GM19438 (cell line): ENCODE results near the gene SF3A1.

ENCODE experiments used
- ATAC-seq: cut with Tn5 transposase; IDR thresholded peaks from one replicate; pipeline ENCODE4 v1.9.1; 2021; ENCODE audit warnings: low read depth; ENCODE audit not compliant: unreplicated experiment

SF3A1 gene

DNA sequence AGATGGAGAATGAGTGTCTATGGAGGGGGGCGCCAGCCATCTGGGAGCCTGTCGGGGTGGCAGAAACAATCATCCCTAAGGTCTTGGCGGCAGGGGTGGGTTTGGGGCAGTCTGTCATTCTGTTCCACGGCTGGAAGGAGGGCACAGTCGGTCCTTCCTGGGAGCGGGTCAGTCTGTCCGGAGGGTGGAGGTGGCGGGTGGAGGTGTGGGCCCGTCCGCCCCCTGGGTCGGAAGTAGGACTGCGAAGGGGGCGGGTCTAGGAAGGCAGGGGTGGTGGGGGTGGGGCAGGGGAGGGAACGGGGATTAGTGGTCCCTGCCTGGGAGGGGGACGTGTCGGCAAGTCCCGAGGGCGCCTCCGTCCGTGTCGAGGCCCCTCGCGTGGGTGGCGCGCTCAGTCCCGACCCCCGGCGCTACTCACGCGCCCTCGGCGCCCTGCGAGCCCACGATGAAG, 30.4 kb downstream of the SF3A1 start:
- peak; percentile 31 for ATAC-seq

DNA sequence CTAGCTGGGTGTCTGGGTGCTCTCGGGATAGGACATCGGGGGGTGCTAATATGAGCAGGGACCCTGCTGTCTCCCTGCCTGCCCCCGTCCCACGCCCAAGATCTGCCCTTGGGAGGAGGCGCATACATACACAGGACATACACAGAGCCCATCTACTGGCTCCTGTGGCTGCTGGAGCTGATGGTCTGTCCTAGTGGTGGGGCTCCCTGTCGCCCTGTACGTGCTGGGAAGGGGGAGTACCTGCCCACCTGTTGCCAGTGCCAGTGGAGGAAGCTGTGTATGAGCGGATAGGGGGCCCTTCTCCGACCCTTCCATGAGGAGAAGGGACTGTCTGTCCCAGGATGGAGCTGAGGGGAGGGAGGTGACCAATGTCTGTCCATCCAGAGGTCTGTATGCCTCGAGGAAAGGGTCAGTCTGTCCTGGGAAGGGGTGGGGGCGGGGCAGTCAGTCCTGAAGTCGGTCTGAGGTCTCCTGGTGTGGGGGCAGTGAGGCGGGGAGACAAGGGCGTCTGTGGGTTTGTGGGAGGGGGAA, 30.9 kb downstream of the SF3A1 start:
- no peak for ATAC-seq

DNA sequence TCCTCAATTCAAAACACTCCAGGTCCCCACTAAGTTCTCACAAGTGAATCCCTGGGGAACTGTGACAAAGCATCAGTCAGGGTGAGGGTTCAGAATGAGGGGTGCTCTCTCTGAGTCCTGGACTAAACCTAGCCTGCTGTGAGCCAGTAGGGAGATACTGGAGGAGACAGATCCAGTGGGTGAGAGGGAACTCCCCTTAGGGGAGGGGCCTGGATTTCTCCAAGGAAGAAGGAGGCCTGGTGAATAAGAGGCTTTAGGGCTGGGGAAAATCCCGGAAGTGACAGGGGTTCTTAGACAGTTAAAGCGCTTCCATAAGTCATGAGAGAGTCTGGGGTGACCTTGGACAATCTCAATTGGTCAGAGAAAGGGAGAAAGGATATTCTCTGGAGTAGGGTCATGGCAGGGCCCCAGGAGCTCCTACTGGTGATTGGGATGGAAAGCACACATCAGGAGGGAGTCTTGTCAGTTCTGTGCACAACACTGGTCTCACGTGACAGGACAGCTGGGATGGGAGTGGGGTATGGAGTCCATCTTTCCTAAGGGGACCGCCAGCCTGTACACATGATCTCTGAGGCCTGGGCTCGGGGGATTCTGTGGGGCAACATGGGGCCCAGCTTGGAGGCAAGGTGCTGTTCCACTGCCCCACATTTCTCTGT, 31.5 kb downstream of the SF3A1 start:
- no peak for ATAC-seq

DNA sequence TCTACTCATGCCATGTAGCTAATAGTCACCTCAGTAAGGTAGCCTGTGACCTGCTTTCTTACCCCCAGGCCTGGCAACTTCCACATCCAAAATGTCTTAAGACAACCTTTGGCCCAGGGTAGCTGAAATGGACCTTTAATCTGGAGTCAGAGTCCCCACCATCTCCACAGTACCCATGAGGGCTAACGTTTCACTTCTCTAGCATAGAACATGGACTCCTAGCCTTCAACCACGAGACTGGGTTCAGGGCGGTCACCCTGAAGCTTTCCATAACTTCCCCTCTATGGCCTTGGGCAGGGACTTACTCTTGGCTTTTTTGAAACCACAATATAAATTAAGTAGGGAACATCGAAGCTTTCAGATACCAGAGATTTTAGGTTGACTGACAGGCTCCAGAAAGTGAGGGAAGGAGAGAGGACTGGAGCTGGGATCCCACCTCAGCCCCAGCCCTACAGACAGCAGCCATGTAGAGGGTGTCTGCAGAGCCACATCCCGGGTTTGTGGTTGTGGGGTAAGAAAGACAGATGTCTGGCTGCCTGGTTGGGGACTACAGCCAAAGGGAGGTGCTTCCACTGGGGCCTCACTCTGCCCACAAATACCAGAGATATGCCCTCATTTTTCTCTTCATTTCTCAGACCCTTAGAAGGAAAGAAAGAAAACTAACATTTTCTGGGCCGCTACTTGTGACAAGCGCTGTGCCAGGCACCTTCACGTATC, 32.5 kb downstream of the SF3A1 start:
- no peak for ATAC-seq

DNA sequence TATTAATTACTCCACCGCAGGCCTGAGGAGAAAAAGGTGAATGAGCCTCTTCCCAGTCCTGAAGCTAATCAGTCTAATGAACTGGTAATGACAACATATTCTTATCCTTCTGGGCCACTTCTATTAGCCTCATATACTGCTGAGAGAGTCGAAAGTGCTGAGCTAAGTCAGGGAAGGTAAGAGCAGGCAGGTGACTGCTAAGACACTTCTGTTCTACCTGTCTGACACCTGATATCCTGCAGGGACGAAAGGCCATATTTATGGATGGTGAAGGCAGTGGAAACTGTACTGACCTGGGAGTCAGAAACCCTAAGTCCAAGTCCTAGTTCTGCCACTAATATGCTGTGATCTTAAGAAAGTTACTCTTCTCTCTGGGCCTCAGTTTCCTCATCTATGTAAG, 33.4 kb downstream of the SF3A1 start:
- no peak for ATAC-seq

GRCh38 chr22:30321461-30321860, 35.2 kb downstream of the SF3A1 start:
- no peak for ATAC-seq

DNA sequence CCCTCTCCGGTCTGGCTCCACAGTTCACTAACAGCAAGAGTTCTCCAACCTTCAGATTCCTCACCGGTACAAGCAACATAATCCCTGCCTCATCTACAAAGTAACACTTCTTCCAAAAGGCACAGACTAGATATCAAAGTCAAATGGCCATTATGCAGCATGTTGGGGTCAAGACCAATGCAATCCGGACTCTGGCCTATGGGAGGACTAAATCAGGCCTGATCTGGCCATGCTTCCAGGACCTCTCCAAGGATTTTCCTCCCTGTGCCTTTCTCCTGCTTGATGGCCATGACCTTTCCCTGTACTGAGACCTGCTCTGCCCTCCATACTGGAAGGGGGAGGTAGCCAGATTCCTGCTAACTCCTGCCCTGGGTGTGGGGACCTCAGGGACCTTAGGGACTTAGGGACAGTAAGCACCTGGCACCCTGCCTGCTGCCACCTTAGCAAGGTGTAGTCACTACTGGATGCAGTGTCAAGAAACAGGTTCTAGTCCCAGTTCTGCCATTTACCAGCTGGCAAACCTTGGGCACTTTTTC, 36.6 kb downstream of the SF3A1 start:
- ATAC-seq: no peak

DNA sequence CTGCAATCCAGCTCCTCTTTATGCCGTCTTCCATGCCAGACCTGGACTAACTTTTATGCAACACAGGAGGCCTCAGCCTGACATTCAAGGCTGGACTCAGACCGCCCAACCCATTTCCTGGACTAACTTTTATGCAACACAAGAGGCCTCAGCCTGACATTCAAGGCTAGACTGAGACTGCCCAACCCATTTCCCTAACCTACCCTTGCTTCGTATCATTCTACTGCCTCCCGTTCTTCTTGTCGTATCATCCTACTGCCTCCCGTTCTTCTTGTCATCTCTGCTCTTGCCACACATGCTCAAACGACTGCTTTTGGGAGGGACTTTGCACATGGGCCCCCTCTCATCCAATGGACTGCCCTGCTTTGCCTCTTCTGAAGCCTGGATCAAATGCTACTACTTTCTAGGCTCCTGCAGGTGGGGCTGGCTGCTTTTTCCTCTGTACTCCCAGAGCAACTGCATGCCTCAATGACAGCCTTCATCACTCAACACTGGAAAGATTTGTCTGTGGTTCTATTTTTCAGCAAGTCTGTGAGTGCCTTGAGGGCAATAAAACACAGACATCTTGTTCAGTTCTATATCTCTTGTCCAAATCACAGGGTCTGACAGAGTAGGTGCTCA, 37.8 kb downstream of the SF3A1 start:
- no peak for ATAC-seq

- ATAC-seq: no peak
Observed at GRCh38 chr22:30317778-30318177, 38.9 kb downstream of the SF3A1 start.

DNA sequence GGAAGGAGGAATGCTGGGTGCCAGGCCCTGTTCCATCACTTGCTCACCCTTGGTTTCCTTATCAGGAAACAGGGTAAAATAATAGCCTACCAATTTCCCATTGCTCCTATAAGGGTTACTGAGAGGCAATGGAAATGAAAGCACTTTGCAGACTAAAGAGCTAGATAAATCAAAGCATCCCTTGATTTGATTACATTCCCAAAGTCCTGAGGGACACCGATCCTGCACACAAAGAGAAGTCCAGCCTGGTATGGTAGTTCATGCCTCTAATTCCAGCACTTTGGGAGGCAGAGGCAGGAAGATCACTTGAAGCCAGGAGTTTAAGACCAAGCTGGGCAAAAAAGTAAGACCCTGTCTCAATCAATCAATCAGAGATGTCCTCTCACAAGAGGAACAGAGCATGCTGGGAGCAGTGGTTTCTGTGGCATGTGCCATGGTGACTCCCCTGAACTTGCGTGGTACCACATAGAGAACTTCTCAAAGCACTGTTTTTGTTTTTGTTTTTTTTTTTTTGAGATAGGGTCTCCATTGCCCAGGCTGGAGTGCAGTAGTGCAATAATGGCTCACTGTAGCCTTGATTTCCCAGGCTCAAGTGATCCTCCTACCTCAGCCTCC, 40.6 kb downstream of the SF3A1 start:
- ATAC-seq: no peak

DNA sequence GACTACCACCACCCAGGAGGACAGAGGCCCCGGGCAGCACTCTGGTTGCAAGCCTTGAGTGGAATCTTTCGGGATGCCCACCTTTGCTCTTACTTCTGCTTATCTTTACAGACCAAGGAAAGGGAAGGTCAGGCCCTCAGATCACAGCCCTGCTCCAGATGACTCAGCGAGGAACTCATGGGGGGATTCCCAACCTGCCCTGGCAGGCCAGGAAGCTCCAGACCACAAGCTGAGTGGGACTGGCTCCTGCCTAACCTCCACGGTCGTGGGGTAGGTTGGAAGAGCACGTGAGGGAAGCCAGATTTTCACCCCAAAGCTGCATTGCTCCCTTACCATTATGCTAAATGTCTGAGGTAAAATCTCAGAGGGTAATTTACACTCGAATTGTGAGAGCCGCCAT, 41.8 kb downstream of the SF3A1 start:
- no peak for ATAC-seq

DNA sequence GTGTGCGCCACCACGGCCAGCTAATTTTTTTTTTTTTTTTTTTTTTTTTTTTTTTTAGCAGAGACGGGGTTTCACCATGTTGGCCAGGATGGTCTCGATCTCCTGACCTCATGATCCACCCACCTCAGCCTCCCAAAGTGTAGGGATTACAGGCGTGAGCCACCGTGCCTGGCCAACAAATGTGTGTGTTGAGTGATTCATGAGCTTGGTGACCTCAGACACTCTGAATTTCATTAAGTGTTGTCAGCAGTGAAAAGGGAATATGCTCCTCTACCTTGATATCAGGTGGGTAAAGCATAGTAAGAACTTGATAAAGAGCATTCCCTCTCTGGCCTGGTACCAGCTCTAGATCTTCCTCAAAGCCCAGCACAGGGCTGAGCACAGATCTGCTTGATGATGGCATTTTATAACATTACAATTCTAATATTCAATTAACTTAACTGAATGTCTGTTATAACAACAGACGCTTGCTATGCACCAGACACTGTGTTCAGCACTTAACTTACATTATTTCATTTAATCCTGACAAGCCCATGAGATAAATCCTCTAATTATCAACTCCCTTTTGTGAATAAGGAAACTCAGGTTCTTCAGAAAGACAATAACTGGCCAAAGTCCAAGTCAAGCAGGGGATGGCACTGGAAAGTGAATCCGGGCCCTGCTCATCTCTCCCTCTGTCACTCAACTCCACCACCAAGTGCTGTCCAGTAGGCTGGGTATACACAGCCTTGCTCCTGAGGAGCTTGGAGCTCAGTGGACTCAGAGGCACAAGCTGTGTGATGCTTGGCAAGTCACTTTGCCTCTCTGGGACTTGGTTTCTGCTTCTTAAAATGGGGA, 42.9 kb downstream of the SF3A1 start:
- ATAC-seq: no peak

GRCh38 chr22:30312053-30312452, 44.6 kb downstream of the SF3A1 start:
- no peak for ATAC-seq

- ATAC-seq: no peak
Observed at GRCh38 chr22:30310881-30311771, 45.6 kb downstream of the SF3A1 start.

DNA sequence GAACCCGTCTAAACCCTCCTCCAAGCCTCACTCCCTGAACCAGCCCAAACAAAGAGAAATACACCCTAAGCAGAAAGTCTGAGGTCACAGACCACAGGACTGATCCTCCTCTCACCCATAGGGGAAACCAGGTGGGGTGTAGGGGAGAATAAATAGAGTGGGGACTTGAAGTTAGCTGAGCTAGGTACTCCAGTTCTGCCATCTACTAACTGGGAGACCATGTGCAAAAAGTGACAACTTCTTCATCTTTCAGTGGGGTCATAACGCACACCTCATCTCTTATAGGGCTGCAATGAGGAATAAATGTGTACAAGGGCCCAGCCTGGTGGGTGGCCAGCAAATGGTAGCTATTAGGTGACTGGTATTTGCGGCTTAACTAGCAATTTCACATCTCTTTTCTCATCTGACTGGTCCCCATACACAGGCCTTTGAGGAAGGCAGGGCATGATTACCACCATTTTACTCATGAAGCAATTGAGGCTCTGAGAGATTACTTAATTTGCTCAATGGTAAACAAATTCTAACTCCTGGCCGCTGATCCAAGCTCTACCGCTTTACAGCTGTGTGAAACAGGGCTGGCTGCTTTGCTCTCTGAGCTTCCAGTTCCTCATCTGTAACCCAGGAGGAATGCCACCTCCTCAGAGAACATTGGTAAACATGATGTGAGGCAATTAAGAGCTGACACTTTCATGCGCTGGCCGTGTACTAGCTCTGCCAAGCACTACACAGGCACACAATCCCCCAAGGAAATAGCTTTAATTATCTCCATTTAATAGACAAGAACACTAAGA, 46.5 kb downstream of the SF3A1 start:
- no peak for ATAC-seq

- ATAC-seq: no peak
Observed at GRCh38 chr22:30308518-30309230, 48.0 kb downstream of the SF3A1 start.

DNA sequence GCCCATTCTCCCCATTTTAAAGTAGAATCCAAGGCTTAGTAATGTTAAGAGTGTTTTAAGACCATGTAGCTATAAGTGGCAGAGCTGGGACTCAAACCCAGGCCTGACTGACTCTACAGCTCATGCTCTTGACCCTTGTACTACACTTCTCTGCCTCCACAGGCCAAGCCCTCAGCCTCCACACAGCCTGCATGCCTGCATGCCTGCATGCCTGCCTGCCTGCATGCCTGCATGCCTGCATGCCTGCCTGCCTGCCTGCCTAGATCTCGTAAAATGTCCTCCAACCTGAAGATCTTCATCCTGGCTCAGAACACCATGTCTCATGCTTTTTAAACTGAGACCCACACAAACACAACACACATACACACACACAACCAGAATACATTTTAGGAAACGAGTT, 48.6 kb downstream of the SF3A1 start:
- no peak for ATAC-seq
